Measurements from ENCODE around the gene FN3KRP.

FN3KRP gene

DNA sequence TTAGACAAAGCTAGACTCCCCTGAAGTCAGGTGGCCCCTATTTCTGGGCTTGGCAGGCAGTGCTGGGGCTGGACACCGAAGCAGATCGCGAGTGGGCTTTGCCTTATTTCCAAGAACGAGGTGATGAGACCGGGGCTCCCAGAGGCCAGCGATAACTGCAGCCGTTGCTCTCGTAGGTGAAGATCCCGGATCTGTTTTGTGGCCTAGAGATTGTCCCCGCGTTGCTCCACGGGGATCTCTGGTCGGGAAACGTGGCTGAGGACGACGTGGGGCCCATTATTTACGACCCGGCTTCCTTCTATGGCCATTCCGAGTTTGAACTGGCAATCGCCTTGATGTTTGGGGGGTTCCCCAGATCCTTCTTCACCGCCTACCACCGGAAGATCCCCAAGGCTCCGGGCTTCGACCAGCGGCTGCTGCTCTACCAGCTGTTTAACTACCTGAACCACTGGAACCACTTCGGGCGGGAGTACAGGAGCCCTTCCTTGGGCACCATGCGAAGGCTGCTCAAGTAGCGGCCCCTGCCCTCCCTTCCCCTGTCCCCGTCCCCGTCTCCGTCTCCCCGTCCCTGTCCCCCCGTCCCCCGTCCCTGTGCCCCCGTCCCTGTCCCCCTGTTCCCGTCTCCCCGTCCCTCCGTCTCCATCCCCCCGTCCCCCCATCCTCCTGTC is 33.9 kb downstream of the FN3KRP start:
- H3K36me3 ChIP-seq: no peaks in the 10 kb centered on the region
- H3K9me3 ChIP-seq: no peaks in the 10 kb centered on the region
- TF ChIP-seq, protein P1, sequence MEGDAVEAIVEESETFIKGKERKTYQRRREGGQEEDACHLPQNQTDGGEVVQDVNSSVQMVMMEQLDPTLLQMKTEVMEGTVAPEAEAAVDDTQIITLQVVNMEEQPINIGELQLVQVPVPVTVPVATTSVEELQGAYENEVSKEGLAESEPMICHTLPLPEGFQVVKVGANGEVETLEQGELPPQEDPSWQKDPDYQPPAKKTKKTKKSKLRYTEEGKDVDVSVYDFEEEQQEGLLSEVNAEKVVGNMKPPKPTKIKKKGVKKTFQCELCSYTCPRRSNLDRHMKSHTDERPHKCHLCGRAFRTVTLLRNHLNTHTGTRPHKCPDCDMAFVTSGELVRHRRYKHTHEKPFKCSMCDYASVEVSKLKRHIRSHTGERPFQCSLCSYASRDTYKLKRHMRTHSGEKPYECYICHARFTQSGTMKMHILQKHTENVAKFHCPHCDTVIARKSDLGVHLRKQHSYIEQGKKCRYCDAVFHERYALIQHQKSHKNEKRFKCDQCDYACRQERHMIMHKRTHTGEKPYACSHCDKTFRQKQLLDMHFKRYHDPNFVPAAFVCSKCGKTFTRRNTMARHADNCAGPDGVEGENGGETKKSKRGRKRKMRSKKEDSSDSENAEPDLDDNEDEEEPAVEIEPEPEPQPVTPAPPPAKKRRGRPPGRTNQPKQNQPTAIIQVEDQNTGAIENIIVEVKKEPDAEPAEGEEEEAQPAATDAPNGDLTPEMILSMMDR (IDR thresholded peaks at IDR 0.05): no peak
- H3K27ac ChIP-seq: no peak overlapping the region
- H3K27me3 ChIP-seq: peaks cover 45% of the 10 kb centered on the region
- H3K4me3 ChIP-seq (ENCODE audit: low read depth in 1 of 2, low read length in 1 of 2): no peak overlapping the region
- peaks cover 10 to 13% of the 10 kb centered on the region in 2 experiments for H3K4me1 ChIP-seq (ENCODE audit: control insufficient read depth in 1 of 2, insufficient read depth in 1 of 2, low read depth in 1 of 2, low read length in 1 of 2)

DNA sequence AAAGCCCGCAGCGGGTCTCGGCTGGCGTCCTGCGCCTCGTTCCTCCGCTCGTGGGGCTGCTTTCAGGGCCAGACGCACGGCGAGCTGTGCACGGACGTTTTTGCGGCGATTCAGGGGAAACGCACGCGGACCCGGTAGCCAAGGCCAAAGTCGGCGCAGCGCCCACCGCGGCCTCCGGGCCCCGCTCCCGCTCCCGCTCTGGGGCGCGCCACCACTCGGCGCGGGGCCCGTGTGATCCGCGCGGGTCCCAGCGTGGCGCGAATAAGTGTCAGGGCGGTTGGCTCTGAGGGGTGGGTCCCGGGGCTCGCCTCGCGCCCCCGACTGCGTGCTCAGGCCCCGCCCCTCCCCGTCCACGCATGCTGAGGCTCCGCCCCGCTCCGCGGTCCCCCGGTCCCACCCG is 34.7 kb downstream of the FN3KRP start:
- Histone ChIP-seq H3K4me3 (ENCODE audit: low read depth in 1 of 2, low read length in 1 of 2) (peak overlapping the region; percentile 38 to 97), H3K27ac (no peak overlapping the region), H3K36me3 (no peaks in the 10 kb centered on the region), H3K27me3 (peaks cover 45% of the 10 kb centered on the region), H3K4me1 (ENCODE audit: control insufficient read depth in 1 of 2, insufficient read depth in 1 of 2, low read depth in 1 of 2, low read length in 1 of 2) (peaks cover 10 to 13% of the 10 kb centered on the region in 2 experiments), H3K9me3 (no peaks in the 10 kb centered on the region)
- TF ChIP-seq, protein P1 (IDR thresholded peaks at IDR 0.05): no peak

DNA sequence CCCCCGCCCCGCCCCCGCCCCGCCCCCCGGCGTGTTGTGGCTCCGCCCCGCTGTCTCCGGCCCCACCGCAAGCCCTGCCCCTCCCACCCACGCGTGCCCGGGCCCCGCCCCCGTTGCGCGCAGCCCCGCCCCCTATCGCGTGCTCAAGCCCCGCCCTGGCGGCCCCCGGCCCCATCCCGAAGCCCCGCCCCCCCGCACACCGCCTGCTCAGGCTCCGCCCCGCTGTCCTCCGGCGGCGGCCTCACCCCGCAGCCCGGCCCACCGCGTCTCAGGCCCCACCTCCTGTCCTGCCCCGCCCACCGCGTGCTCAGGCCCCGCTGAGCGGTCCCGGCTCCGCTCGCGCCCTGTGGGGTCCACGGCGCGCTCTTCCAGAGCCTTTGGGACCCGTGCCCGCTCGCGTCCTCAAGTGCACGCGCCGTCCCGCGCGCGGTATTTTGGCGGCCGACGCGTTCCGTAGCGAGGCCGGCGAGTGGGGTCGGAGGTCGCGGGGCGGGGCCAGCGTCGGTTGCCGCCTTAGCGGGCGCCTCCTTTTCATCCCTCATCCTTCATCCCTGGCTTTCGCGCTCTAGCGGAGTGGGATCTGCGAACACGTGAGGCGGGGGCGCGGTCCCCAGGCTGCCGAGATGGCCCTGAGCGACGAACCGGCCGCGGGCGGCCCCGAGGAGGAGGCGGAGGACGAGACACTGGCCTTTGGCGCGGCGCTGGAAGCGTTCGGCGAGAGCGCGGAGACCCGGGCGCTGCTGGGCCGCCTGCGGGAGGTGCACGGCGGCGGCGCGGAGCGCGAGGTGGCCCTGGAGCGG is 35.3 kb downstream of the FN3KRP start, which contains the start of gene TBCD:
TBCD (plus strand) TSS at position 495 of the 800 bp plus-strand sequence; CDS start at position 624, 129 bp downstream.
- no peaks in the 10 kb centered on the region for H3K36me3 ChIP-seq
- TF ChIP-seq, protein P1 (IDR thresholded peaks at IDR 0.05): peak; percentile 18
- peaks cover 10 to 13% of the 10 kb centered on the region in 2 experiments for H3K4me1 ChIP-seq (ENCODE audit: control insufficient read depth in 1 of 2, insufficient read depth in 1 of 2, low read depth in 1 of 2, low read length in 1 of 2)
- no peaks in the 10 kb centered on the region for H3K9me3 ChIP-seq
- peak within 1 kb of the TSS; percentile 75 to 97 for H3K4me3 ChIP-seq (ENCODE audit: low read depth in 1 of 2, low read length in 1 of 2)
- H3K27ac ChIP-seq: peak within 1 kb of the TSS; percentile 72
- H3K27me3 ChIP-seq: peaks cover 45% of the 10 kb centered on the region

DNA sequence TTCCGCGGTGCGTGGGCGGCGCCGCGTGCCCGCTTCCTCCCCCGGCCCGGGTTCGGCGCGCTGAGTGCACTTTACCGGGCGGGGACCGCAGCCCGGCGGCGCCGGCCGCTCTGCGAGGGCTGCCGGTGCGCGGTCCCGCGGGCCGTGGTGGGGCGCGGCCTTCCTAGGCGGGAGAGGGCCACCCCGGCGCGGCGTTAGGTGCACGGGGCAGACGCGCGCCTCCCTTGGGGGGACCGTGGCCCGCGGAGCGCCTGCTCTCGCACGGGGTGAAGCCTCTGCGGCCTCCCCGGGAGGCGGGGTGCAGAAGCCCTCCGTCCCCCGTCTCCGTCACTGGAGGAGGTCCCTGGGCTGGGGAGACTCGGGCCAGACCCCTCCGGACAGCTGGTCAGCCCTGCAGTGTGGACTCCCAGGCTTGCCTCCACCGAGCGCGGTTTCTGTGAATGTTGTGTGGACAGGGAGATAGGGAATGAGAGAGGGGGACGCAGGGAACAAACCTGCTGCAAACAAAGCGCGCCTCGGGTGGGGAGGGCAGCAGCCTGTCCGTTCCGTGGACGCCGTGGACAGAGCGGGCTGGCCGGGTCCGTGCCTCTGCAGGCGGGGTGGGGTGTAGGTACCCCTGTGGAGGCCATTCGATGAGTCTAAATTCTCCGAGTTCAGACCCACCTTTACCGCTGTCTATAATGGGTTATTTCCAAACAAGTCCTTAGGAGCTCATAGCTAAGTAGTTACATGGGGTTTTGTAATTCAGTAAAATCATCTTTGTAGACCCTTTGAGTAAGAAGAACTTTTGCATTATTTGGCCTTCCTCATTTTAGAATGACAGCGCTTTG is 36.1 kb downstream of the FN3KRP start:
- H3K4me1 ChIP-seq (ENCODE audit: control insufficient read depth in 1 of 2, insufficient read depth in 1 of 2, low read depth in 1 of 2, low read length in 1 of 2): peaks cover 10 to 13% of the 10 kb centered on the region in 2 experiments
- no peaks in the 10 kb centered on the region for H3K9me3 ChIP-seq
- H3K36me3 ChIP-seq: no peaks in the 10 kb centered on the region
- peak overlapping the region; percentile 75 to 97 for H3K4me3 ChIP-seq (ENCODE audit: low read depth in 1 of 2, low read length in 1 of 2)
- TF ChIP-seq, protein P1 (IDR thresholded peaks at IDR 0.05): no peak
- peaks cover 45% of the 10 kb centered on the region for H3K27me3 ChIP-seq
- H3K27ac ChIP-seq: peak overlapping the region; percentile 72

DNA sequence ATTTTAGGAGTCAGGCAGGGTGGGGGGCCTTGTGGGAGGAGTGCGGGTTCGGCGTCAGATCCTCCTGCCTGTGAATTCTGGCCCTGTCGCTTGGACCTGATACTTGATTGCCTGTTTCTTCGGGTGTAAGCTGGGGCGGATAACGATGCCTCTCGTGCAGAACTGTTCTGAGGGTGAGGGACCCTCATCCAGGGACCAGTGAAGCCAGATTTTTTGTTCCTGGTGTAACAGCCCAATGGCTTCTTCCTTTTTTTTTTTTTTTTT is 36.6 kb downstream of the FN3KRP start:
- no peaks in the 10 kb centered on the region for H3K9me3 ChIP-seq
- H3K27me3 ChIP-seq: peaks cover 45% of the 10 kb centered on the region
- H3K36me3 ChIP-seq: no peaks in the 10 kb centered on the region
- H3K4me3 ChIP-seq (ENCODE audit: low read depth in 1 of 2, low read length in 1 of 2): peak overlapping the region in 1 of 2 experiments; percentile 97
- H3K4me1 ChIP-seq (ENCODE audit: control insufficient read depth in 1 of 2, insufficient read depth in 1 of 2, low read depth in 1 of 2, low read length in 1 of 2): peaks cover 10 to 13% of the 10 kb centered on the region in 2 experiments
- TF ChIP-seq, protein P1 (IDR thresholded peaks at IDR 0.05): no peak
- no peak overlapping the region for H3K27ac ChIP-seq

Data from neutrophil (primary cell).